Activated CD8-positive, alpha-beta T cell treated with anti-CD3 and anti-CD28 coated beads for 36 hours (primary cell): Measurements from ENCODE around the gene RWDD3. TPM values are rescaled to one million over a fixed set of nuclear protein-coding genes. Genes with fewer than 3 reads are reported as not detected.

ENCODE experiments used
- ATAC-seq: fragments of 200-7000 bp; cut with Tn5 transposase; one replicate; pipeline ENCODE4 v1.10.0; 2021; ENCODE audit warnings: mild to moderate bottlenecking, moderate library complexity
- CTCF ChIA-PET: fragments of 350-600 bp; sonication (Branson Sonifier 250); formaldehyde crosslinking; loops from one replicate; lab custom pipeline; 2021; ENCODE audit warnings: antibody characterized with exemption; lab: Charles Lee
- POLR2A ChIA-PET: fragments of 350-600 bp; sonication (Branson Sonifier 250); formaldehyde crosslinking; loops from one replicate; lab custom pipeline; 2021; ENCODE audit warnings: antibody characterized with exemption; lab: Charles Lee
- DNase-seq: peaks from one replicate; pipeline ENCODE4 v3.0.0-alpha.2; 2020
- H3K27ac Mint-ChIP-seq: one replicate; pipeline ENCODE4 v1.8.0; 2021; ENCODE audit warnings: mild to moderate bottlenecking, mixed read lengths
- H3K27me3 Mint-ChIP-seq: one replicate; pipeline ENCODE4 v1.8.0; 2021; ENCODE audit warnings: mixed read lengths
- H3K36me3 Mint-ChIP-seq: one replicate; pipeline ENCODE4 v1.8.0; 2021; ENCODE audit warnings: low read depth, mixed read lengths
- H3K4me1 Mint-ChIP-seq: one replicate; pipeline ENCODE4 v1.8.0; 2021; ENCODE audit warnings: low read depth, mixed read lengths
- H3K4me3 Mint-ChIP-seq: one replicate; pipeline ENCODE4 v1.8.0; 2021; ENCODE audit warnings: mild to moderate bottlenecking, moderate library complexity, mixed read lengths
- H3K9me3 Mint-ChIP-seq: one replicate; pipeline ENCODE4 v1.8.0; 2021; ENCODE audit warnings: mixed read lengths
- intact Hi-C: fragments of 100-400 bp; cut with micrococcal nuclease; formaldehyde crosslinking; loops from one replicate; pipeline ENCODE4 v1.10.0; 2022
- total RNA-seq, 2 experiments: library from RNA; stranded (reverse); gene quantifications; one replicate each; pipeline ENCODE4 v1.2.3, GENCODE V29; 2021
- TF ChIP-seq, protein P1 (sequence below): fragments of 200-600 bp; IDR thresholded peaks from one replicate; pipeline ENCODE4 v1.8.0; 2022; ENCODE audit warnings: antibody characterized with exemption, mild to moderate bottlenecking

Gene RWDD3
- total RNA-seq, 2 experiments from 2014 or later, result 15.2 to 17.8 TPM

DNA sequence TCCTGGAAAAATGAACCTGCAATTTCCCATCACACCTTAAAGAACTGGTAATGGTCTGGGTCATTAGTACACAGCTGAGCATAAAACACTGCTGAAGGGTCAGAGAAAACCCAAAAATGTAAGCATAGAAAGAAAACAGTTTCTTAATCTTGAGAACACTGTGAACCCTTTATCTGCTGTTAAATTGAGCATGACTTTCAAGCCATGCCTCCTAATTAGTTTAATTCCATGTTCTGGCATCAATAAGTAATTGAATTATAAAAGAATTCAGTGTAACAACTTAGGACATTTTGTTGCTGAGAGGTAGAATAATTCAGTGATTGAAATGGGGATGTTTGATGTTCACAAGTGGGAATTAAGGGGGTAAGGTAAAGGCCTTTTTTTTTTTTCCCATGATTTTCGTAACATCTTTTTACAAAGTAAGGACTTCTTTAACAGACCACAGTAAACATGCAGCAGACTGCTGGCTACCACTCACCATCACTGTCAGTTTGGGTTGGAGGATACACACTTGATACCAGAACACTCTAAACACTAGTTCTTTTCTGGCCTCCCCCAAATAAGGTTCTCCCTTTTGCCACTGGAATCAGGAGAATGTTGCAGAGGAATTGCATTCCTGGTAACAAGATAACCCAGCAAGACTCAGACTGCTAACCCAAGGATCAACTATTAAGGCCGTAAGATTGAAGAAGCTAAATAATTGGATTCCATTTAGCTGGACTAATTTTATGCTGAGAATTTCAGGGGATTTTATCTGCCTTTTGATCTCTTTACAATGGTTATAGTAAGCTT is 3.0 kb downstream of the RWDD3 start:
- ChIA-PET POLR2A (no interaction called here), CTCF (no interaction called here)
- H3K27ac Mint-ChIP-seq, result peak overlapping the region; percentile 4
- TF ChIP-seq, protein P1, sequence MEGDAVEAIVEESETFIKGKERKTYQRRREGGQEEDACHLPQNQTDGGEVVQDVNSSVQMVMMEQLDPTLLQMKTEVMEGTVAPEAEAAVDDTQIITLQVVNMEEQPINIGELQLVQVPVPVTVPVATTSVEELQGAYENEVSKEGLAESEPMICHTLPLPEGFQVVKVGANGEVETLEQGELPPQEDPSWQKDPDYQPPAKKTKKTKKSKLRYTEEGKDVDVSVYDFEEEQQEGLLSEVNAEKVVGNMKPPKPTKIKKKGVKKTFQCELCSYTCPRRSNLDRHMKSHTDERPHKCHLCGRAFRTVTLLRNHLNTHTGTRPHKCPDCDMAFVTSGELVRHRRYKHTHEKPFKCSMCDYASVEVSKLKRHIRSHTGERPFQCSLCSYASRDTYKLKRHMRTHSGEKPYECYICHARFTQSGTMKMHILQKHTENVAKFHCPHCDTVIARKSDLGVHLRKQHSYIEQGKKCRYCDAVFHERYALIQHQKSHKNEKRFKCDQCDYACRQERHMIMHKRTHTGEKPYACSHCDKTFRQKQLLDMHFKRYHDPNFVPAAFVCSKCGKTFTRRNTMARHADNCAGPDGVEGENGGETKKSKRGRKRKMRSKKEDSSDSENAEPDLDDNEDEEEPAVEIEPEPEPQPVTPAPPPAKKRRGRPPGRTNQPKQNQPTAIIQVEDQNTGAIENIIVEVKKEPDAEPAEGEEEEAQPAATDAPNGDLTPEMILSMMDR, result no peak
- H3K4me1 Mint-ChIP-seq, result peaks cover 51% of the 10 kb centered on the region
- no peak overlapping the region for H3K4me3 Mint-ChIP-seq
- peaks cover 46% of the 10 kb centered on the region for H3K36me3 Mint-ChIP-seq
- no peak for DNase-seq
- ATAC-seq, result no peak
- intact Hi-C loops, result no loop called here
- H3K27me3 Mint-ChIP-seq, result no peaks in the 10 kb centered on the region
- peaks cover 9% of the 10 kb centered on the region for H3K9me3 Mint-ChIP-seq

- CTCF ChIA-PET, result interaction anchor here (2.3 kb wide), 1 partner anchor 154 kb away, joined by 7 read pairs; no protein-coding TSS in a partner anchor
- H3K4me1 Mint-ChIP-seq, result peaks cover 51% of the 10 kb centered on the region
- POLR2A ChIA-PET, result no interaction called here
- no peak for ATAC-seq
- TF ChIP-seq, protein P1, result no peak
- no peak for DNase-seq
- H3K27me3 Mint-ChIP-seq, result no peaks in the 10 kb centered on the region
- no peak overlapping the region for H3K27ac Mint-ChIP-seq
- H3K9me3 Mint-ChIP-seq, result peaks cover 11% of the 10 kb centered on the region
- H3K4me3 Mint-ChIP-seq, result no peak overlapping the region
- intact Hi-C loops, result no loop called here
- peaks cover 51% of the 10 kb centered on the region for H3K36me3 Mint-ChIP-seq
Measured at GRCh38 chr1:95237981-95238703, 4.1 kb downstream of the RWDD3 start.

GRCh38 chr1:95245029-95245428 is 11.0 kb downstream of the RWDD3 start:
- Mint-ChIP-seq H3K4me3 (no peak overlapping the region), H3K9me3 (peaks cover 11% of the 10 kb centered on the region), H3K27ac (no peak overlapping the region), H3K27me3 (no peaks in the 10 kb centered on the region), H3K36me3 (peaks cover 44% of the 10 kb centered on the region), H3K4me1 (peaks cover 20% of the 10 kb centered on the region)
- intact Hi-C loops, result no loop called here
- no peak for ATAC-seq
- DNase-seq, result no peak
- ChIA-PET POLR2A (interaction anchor here (1.7 kb wide), 1 partner anchor 10 kb away, joined by 7 read pairs; no protein-coding TSS in a partner anchor), CTCF (interaction anchor here (1.3 to 2.6 kb wide), 2 partner anchors 10 to 11 kb away, joined by 3 to 14 read pairs; partner anchors contain the start of gene RWDD3)
- TF ChIP-seq, protein P1, result no peak

DNA sequence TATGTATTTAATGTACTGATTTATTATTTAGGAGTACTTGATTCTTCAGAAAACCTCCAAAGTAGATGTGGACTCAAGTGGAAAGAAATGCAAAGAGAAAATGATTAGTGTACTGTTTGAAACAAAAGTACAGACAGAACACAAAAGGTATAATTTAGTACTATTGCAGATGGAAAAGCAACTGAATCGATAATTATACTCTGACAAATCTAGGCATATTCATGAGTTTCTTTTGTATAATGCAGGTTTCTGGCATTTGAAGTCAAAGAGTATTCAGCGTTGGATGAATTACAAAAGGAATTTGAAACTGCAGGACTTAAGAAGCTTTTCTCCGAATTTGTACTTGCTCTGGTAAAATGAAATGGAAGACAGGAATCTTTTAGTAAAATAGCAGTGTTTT is 12.5 kb downstream of the RWDD3 start:
- TF ChIP-seq, protein P1, result no peak
- H3K9me3 Mint-ChIP-seq, result peaks cover 5% of the 10 kb centered on the region
- DNase-seq, result no peak
- H3K36me3 Mint-ChIP-seq, result peaks cover 31% of the 10 kb centered on the region
- intact Hi-C loops, result no loop called here
- H3K4me1 Mint-ChIP-seq, result peaks cover 14% of the 10 kb centered on the region
- H3K27me3 Mint-ChIP-seq, result no peaks in the 10 kb centered on the region
- ChIA-PET POLR2A (no interaction called here), CTCF (interaction anchor here (2.6 kb wide), 1 partner anchor 13 kb away, joined by 14 read pairs; the partner anchor contains the start of gene RWDD3)
- ATAC-seq, result no peak
- no peak overlapping the region for H3K4me3 Mint-ChIP-seq
- no peak overlapping the region for H3K27ac Mint-ChIP-seq
